GM12872 (cell line): Measurements from ENCODE around the gene ATP10D.

Experiments
- TF ChIP-seq, protein P1 (sequence below): IDR thresholded peaks from 3 replicates; pipeline ENCODE4 v1.5.1; 2011; ENCODE audit warnings: low read depth, mild to moderate bottlenecking, low read length, moderate library complexity; ENCODE audit not compliant: insufficient read depth

ATP10D gene

GRCh38 chr4:47560682-47561081, 75.6 kb downstream of the ATP10D start:
- TF ChIP-seq, protein P1, sequence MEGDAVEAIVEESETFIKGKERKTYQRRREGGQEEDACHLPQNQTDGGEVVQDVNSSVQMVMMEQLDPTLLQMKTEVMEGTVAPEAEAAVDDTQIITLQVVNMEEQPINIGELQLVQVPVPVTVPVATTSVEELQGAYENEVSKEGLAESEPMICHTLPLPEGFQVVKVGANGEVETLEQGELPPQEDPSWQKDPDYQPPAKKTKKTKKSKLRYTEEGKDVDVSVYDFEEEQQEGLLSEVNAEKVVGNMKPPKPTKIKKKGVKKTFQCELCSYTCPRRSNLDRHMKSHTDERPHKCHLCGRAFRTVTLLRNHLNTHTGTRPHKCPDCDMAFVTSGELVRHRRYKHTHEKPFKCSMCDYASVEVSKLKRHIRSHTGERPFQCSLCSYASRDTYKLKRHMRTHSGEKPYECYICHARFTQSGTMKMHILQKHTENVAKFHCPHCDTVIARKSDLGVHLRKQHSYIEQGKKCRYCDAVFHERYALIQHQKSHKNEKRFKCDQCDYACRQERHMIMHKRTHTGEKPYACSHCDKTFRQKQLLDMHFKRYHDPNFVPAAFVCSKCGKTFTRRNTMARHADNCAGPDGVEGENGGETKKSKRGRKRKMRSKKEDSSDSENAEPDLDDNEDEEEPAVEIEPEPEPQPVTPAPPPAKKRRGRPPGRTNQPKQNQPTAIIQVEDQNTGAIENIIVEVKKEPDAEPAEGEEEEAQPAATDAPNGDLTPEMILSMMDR = no peak

DNA sequence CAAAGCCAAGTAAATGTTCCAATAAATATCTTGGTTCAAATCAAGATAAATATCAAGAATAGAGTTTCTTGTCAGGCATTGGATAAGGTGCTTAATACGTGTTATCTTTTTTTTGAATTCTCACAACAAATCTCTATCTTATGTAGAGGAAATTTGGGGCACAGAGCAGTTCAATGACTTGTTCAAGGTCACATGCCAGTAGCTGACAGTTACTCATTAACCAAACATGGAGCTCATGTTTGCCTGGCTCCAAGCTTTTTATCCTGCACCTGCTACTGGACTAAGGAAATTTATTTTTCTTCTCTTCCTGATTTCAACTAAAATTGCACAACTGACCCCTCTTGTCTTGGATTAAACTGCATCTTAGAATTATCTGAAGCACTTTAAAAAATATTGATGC, 76.3 kb downstream of the ATP10D start:
- TF ChIP-seq, protein P1 = no peak

DNA sequence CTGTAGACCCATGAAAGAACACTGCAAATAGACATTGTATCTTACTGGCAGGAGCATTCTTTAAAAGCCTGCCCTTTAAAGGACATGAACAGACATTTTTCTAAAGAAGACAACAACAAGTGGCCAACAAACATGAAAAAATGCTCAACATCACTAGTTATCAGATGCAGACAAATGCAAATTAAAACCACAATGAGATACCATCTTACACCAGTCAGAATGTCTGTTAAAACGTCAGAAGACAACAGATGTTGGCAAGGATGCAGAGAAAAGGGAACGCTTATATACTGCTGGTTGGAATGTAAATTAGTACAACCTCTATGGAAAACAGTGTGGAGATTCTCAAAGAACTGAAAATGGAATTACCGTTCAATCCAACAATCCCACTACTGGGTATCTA, 77.2 kb downstream of the ATP10D start:
- TF ChIP-seq, protein P1 = no peak

DNA sequence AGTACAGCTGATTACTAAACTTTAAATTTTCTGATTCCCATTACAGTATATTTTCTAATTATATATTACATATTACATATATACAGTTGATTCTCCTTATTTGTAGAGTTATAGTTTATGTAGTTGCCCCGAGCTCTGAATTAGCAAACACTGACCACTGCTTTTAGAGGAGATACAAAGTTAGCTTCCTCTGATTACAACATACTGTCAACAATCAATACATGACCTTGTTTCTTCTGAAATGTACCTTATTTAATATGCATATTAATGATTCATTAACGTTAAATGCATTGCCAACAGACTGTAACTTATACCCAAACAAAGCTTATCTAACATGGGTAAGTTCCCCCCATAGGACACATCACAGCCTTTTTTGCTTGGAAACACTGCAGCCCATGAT, 81.5 kb downstream of the ATP10D start:
- TF ChIP-seq, protein P1 = no peak

GRCh38 chr4:47566969-47567368, 81.9 kb downstream of the ATP10D start:
- TF ChIP-seq, protein P1 = no peak

DNA sequence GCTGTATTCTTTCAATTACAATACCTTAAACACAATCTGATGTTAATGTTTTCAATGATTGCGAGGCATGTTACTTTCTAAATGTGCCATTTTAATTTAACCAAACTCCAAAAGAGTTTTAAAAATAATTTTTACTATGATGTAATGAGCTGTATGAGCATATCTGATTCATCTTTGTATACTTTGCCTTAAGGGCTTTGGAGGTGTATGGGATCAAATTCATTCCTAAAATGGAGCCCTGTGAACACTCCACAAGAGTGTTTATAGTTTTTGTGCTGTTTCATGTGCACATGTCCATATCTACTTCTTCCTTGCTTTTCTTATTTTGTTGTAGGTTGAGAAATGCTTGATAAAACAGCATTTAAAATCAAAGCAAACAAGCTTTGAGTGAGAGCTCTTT, 82.4 kb downstream of the ATP10D start:
- TF ChIP-seq, protein P1 = no peak

DNA sequence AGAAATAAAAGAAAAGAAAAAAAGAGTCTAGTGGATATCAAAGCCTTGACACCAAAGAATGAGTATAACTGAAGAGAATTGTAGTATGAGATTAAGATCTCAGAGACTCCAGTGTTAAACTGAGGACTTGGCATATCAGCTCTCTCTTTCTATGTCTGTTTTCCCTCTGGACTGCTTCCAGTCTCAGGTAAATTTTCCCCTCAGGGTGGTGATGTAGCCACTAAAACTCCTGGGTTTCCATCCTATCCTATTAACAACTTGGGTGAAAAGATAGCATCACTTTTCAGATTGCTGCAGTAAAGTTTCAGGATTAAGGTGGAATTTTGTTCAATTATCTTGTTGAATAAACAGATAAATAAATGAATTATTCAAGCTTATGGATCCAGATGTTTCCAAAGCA, 85.7 kb downstream of the ATP10D start:
- TF ChIP-seq, protein P1 = no peak

DNA sequence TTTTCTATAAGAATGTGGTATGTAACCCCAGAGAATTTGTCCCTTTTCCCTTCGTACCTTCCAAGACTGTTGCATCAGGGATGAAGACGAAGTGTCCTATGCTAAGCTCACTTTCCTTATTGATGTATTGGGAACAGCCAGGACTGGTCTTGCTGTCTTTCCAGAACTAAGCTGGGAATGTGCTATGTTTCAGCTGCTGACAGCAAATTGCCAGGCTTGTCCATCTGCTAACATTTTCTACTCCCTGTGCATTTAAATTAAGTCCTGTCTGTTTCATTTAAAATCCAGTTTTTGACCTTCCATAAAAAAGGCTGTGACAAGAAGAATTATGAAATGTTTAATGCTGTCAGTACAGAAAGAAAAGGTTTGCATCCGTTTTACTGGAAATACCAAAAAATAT, 87.9 kb downstream of the ATP10D start:
- TF ChIP-seq, protein P1 = no peak
